Effector memory CD4-positive, alpha-beta T cell (primary cell): ENCODE data around the gene FNBP1.
"Not testable (repeated sequence)": the region's sequence is repeated elsewhere in the genome, so short reads cannot be mapped to it uniquely, and the experiment has no call there.

Experiments used
- DNase-seq, 3 donors: peaks; one replicate each; pipeline ENCODE4 v3.0.0-alpha.2; 2020
- H3K27ac ChIP-seq: 2 replicates; pipeline ENCODE4 v1.7.0; 2013; ENCODE audit warnings: mild to moderate bottlenecking, low read length, moderate library complexity; ENCODE audit not compliant: insufficient read depth, poor library complexity, severe bottlenecking
- H3K27me3 ChIP-seq: replicated peaks from 2 replicates; pipeline ENCODE4 v1.7.0; 2013; ENCODE audit warnings: mild to moderate bottlenecking, low read length; ENCODE audit not compliant: insufficient read depth, control insufficient read depth, poor library complexity, severe bottlenecking
- H3K36me3 ChIP-seq: 2 replicates; pipeline ENCODE4 v1.7.0; 2013; ENCODE audit warnings: mild to moderate bottlenecking, low read length, moderate library complexity; ENCODE audit not compliant: control insufficient read depth, insufficient read depth
- H3K4me1 ChIP-seq: 2 replicates; pipeline ENCODE4 v1.7.0; 2013; ENCODE audit warnings: low read length, mild to moderate bottlenecking; ENCODE audit not compliant: control insufficient read depth, insufficient read depth, poor library complexity, severe bottlenecking
- H3K4me3 ChIP-seq: 2 replicates; pipeline ENCODE4 v1.7.0; 2013; ENCODE audit warnings: low read length, low read depth, mild to moderate bottlenecking; ENCODE audit not compliant: insufficient read depth, poor library complexity, severe bottlenecking
- H3K9me3 ChIP-seq: 2 replicates; pipeline ENCODE4 v1.7.0; 2013; ENCODE audit warnings: mild to moderate bottlenecking, low read length, moderate library complexity; ENCODE audit not compliant: control insufficient read depth

FNBP1 gene

GRCh38 chr9:129983891-129984290, 59.1 kb downstream of the FNBP1 start:
- H3K27me3 ChIP-seq: no peaks in the 10 kb centered on the region
- H3K4me1 ChIP-seq: peaks cover 8% of the 10 kb centered on the region
- H3K36me3 ChIP-seq: peaks cover 10% of the 10 kb centered on the region
- no peak overlapping the region for H3K27ac ChIP-seq
- H3K4me3 ChIP-seq: no peak overlapping the region
- no peak for DNase-seq
- no peaks in the 10 kb centered on the region for H3K9me3 ChIP-seq

DNA sequence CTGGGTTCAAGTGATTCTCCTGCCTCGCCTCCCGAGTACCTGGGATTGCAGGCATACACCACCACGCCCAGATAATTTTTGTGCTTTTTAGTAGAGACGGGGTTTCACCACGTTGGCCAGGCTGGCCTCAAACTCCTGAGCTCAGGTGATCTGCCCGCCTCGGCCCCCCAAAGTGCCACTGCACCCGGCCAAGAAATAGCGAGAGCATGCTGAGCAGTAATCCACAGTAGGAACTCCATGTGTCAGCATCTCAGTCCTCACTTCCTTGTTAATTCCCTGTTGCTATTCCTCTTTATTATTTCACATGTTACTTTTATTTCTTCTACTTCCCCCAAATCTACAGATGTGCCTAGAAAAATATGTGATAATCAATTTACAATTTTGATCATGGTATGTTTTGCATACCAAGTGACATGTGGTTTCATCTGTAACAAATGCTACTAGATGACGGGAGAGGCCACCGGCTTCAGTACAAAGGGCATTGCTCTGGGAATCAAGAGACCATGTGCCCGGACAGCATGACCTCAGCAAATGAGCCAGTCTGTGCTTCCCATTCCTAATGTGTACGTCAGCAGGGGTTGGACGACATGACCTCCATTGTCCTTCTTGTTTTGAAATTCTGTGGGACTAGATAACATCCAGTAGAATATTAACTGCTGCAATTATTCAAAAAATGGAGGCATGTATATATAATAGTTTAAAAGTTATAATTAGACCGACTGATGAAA, 61.6 kb downstream of the FNBP1 start:
- Histone ChIP-seq H3K4me1 (peaks cover 3% of the 10 kb centered on the region), H3K9me3 (no peaks in the 10 kb centered on the region), H3K4me3 (no peak overlapping the region), H3K27ac (no peak overlapping the region), H3K36me3 (peaks cover 34% of the 10 kb centered on the region), H3K27me3 (no peaks in the 10 kb centered on the region)
- DNase-seq: no peak

DNA sequence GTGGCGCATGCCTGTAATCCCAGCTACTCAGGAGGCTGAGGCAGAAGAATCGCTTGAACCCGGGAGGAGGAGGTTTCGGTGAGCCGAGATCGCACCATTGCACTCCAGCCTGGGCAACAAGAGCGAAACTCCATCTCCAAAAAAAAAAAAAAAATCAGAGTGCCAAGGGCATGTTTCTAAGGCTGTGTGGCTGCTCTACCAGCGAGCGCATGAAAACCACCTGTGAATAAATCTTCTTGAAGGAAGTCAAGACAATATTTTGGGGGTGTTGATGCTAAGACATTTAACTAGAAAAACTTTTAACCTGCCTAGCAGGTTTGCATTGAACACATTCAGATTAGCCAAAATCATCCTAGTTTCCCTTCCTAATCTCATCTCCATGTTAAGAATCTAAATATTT, 62.8 kb downstream of the FNBP1 start:
- H3K9me3 ChIP-seq: not testable (repeated sequence)

GRCh38 chr9:129979071-129979745, 63.8 kb downstream of the FNBP1 start:
- Histone ChIP-seq H3K27ac (no peak overlapping the region), H3K9me3 (no peaks in the 10 kb centered on the region), H3K4me3 (no peak overlapping the region), H3K4me1 (no peaks in the 10 kb centered on the region), H3K36me3 (peaks cover 53% of the 10 kb centered on the region), H3K27me3 (no peaks in the 10 kb centered on the region)
- no peak for DNase-seq

More for the DNA sequence above, 62.8 kb downstream of the FNBP1 start:
- not testable (repeated sequence) for H3K27me3 ChIP-seq, H3K4me1 ChIP-seq, H3K4me3 ChIP-seq, DNase-seq, H3K27ac ChIP-seq
- H3K36me3 ChIP-seq: peaks cover 44% of the 10 kb centered on the region

GRCh38 chr9:129972816-129973215, 70.2 kb downstream of the FNBP1 start:
- Histone ChIP-seq H3K9me3 (no peaks in the 10 kb centered on the region), H3K27ac (peak overlapping the region; percentile 22), H3K36me3 (peaks cover 63% of the 10 kb centered on the region), H3K27me3 (no peaks in the 10 kb centered on the region), H3K4me1 (no peaks in the 10 kb centered on the region), H3K4me3 (no peak overlapping the region)
- DNase-seq: no peak

DNA sequence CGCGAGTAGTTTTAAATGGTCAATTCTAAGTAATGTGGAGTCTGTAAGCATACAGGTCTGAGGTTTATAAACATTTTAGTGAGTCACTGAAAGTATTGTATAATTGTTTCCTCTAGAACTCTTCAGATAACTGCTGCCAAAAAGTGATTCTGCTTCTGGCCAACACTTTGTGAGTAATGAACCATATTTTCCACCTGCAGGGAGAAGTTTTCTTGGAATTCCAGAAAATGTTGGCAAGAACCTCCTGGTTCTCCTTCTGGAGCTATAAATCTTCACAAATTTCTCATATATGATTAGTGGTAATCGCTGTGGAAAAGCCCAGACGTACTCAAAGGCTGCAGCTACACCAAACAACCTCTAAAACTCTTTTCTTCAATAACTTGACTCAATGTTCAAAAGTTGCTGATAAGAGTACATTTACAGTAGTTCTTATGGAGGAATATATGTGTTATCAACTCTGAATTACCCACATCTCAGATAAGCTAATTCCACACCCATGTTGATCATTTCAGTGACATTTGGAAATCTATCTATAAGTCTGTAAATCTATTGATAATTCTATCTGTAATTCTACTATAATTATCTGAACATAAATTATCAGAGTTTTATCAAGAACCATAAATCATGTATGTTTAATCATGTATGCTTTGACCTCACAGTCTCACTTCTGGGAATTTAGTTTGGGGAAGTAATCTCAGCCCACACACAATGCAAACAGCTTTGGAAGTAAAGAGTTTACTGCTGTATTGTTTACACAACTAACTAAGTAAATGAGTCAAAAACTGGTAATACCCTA, 74.1 kb downstream of the FNBP1 start:
- DNase-seq: no peak
- Histone ChIP-seq H3K27ac (peak overlapping the region; percentile 40), H3K9me3 (no peaks in the 10 kb centered on the region), H3K27me3 (no peaks in the 10 kb centered on the region), H3K4me3 (no peak overlapping the region), H3K36me3 (peaks cover 27% of the 10 kb centered on the region), H3K4me1 (peaks cover 13% of the 10 kb centered on the region)

- Histone ChIP-seq H3K27ac (peak overlapping the region; percentile 48), H3K4me3 (no peak overlapping the region), H3K4me1 (peaks cover 31% of the 10 kb centered on the region), H3K9me3 (no peaks in the 10 kb centered on the region), H3K36me3 (peaks cover 3% of the 10 kb centered on the region), H3K27me3 (no peaks in the 10 kb centered on the region)
- no peak for DNase-seq
These were observed 77.9 kb downstream of the FNBP1 start for GRCh38 chr9:129964901-129965734.

DNA sequence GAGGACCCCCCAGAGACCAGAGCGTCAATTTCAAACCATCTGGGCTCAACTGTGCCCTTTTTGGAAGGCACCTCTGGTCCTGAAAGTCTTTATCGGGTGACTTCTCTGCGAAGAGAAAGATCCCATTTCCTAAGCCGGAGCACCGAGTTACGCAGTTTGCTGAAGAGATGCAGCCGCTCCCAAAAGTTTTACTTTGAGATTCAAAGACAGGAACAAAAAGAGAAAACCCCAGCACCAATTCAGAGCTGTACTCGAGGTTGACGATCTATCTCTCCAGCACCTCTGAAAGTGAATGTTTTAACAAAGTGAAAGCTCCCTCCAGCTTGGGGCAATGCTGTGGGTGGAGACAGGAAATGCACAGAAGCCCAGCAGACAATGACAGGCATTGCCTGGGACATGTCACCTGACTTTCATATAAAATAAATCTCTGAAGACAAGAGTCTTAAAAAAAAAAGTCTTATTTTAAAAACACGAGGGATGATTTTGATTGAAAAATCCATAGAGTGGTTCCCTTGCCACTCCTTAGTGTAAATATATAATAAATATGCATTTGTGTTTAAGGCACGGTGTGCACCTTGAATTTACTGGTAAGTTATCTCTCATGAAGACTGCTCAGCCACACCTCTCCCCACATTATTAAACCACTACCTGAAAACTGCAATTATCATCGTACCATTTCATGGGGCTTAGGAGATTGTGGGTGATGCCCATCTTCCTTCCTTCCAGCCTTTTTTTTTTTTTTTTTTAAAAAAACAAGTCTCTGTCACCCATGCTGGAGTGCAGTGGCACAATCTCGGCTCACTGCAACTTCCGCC, 79.9 kb downstream of the FNBP1 start:
- peak overlapping the region; percentile 60 for H3K4me3 ChIP-seq

GRCh38 chr9:129962451-129962864, 80.5 kb downstream of the FNBP1 start:
- Histone ChIP-seq H3K4me1 (peaks cover 31% of the 10 kb centered on the region), H3K9me3 (no peaks in the 10 kb centered on the region), H3K4me3 (peak overlapping the region; percentile 60), H3K36me3 (peaks cover 3% of the 10 kb centered on the region), H3K27ac (peak overlapping the region; percentile 95), H3K27me3 (no peaks in the 10 kb centered on the region)
- DNase-seq: no peak

More for the DNA sequence above, 79.9 kb downstream of the FNBP1 start:
- H3K9me3 ChIP-seq: no peaks in the 10 kb centered on the region
- no peaks in the 10 kb centered on the region for H3K27me3 ChIP-seq
- DNase-seq: peak; percentile 69 to 70 (median 70)
- no peaks in the 10 kb centered on the region for H3K36me3 ChIP-seq
- H3K27ac ChIP-seq: peak overlapping the region; percentile 95
- H3K4me1 ChIP-seq: peaks cover 31% of the 10 kb centered on the region
